H1 (cell line): ENCODE data around the gene NET1. TPM values are rescaled to one million over a fixed set of nuclear protein-coding genes. Genes with fewer than 3 reads are reported as not detected.

Experiments used
- CTCF ChIA-PET: fragments of 300-600 bp; sonication (Branson Sonifier 250); formaldehyde crosslinking; loops from one replicate; lab custom pipeline; 2021; ENCODE audit not compliant: partially characterized antibody; lab: Charles Lee
- POLR2A ChIA-PET: fragments of 300-600 bp; sonication (Branson Sonifier 250); formaldehyde crosslinking; loops from one replicate; lab custom pipeline; 2021; ENCODE audit warnings: inconsistent platforms; ENCODE audit not compliant: partially characterized antibody; lab: Charles Lee
- DNase-seq, 2 experiments: peaks; one replicate each; pipeline versions ENCODE4 v3.0.0 to v3.0.0-alpha.2; 2010 to 2022; ENCODE audit warnings: low spot score in 2 of 2, low read depth in 1 of 2, mixed read lengths in 1 of 2
- FAIRE-seq: peaks from 2 replicates; lab custom pipeline; 2011; peaks lifted over from hg19 to GRCh38; lab: Jason Lieb, UNC
- H2AFZ ChIP-seq: 2 replicates; pipeline ENCODE4 v1.8.1; 2012; ENCODE audit warnings: low read length, inconsistent platforms
- H2AK5ac ChIP-seq: 2 replicates; pipeline ENCODE4 v1.6.1; 2013; ENCODE audit warnings: low read depth, low read length
- H2BK120ac ChIP-seq: replicated peaks from 2 replicates; pipeline ENCODE3; 2013; ENCODE audit warnings: low read depth, low read length, inconsistent platforms
- H2BK12ac ChIP-seq: 2 replicates; pipeline ENCODE4 v1.6.1; 2013; ENCODE audit warnings: low read depth, low read length
- H2BK15ac ChIP-seq: 2 replicates; pipeline ENCODE4 v1.6.1; 2013; ENCODE audit warnings: low read length
- H2BK20ac ChIP-seq: 2 replicates; pipeline ENCODE4 v1.6.1; 2013; ENCODE audit warnings: low read length
- H2BK5ac ChIP-seq: 2 replicates; pipeline ENCODE4 v1.6.1; 2013; ENCODE audit warnings: low read depth, low read length
- H3K14ac ChIP-seq: 2 replicates; pipeline ENCODE4 v1.6.1; 2013; ENCODE audit warnings: inconsistent platforms; ENCODE audit not compliant: insufficient read length
- H3K18ac ChIP-seq: 2 replicates; pipeline ENCODE4 v1.6.1; 2013; ENCODE audit warnings: low read length; ENCODE audit errors: extremely low read depth
- H3K23ac ChIP-seq: 2 replicates; pipeline ENCODE4 v1.6.1; 2013; ENCODE audit warnings: inconsistent platforms; ENCODE audit not compliant: insufficient read length
- H3K23me2 ChIP-seq: 2 replicates; pipeline ENCODE4 v1.6.1; 2013; ENCODE audit warnings: low read depth, low read length
- H3K27ac ChIP-seq: 2 replicates; pipeline ENCODE4 v1.6.1; 2011; ENCODE audit warnings: low read depth, low read length, inconsistent platforms
- H3K27me3 ChIP-seq, 4 experiments: replicated peaks in 1 of 4; 1 replicate in 1 of 4; 2 replicates in 3 of 4; pipeline versions ENCODE4 v1.6.1 to v1.8.1; 2011 to 2013; ENCODE audit warnings: low read length in 3 of 4, mild to moderate bottlenecking in 3 of 4, inconsistent platforms in 2 of 4, mixed read lengths in 2 of 4, moderate library complexity in 1 of 4; ENCODE audit not compliant: control insufficient read depth in 3 of 4, insufficient read depth in 3 of 4; ENCODE audit errors: extremely low read depth in 1 of 4
- H3K36me3 ChIP-seq, 4 experiments: 2 replicates each; pipeline versions ENCODE4 v1.6.1 to v1.8.1; 2011 to 2013; ENCODE audit warnings: mild to moderate bottlenecking in 4 of 4, low read length in 3 of 4, moderate library complexity in 2 of 4, control low read depth in 1 of 4, inconsistent platforms in 1 of 4; ENCODE audit not compliant: insufficient read depth in 4 of 4, control insufficient read depth in 2 of 4
- H3K4ac ChIP-seq: replicated peaks from 2 replicates; pipeline ENCODE3; 2013; ENCODE audit warnings: low read length, low read depth, mixed read lengths, inconsistent platforms; ENCODE audit not compliant: insufficient read length
- H3K4me1 ChIP-seq, 4 experiments: replicated peaks in 1 of 4; 1 replicate in 1 of 4; 2 replicates in 3 of 4; pipeline versions ENCODE4 v1.6.1 to v1.8.1; 2011 to 2013; ENCODE audit warnings: low read length in 3 of 4, inconsistent platforms in 2 of 4, mixed read lengths in 1 of 4; ENCODE audit not compliant: insufficient read depth in 4 of 4, control insufficient read depth in 3 of 4
- H3K4me2 ChIP-seq, 2 experiments: 2 replicates each; pipeline versions ENCODE4 v1.6.1 to v1.8.1; 2011 to 2013; ENCODE audit warnings: low read depth in 2 of 2, low read length in 2 of 2, control low read depth in 1 of 2, inconsistent platforms in 1 of 2, mild to moderate bottlenecking in 1 of 2; ENCODE audit not compliant: insufficient read depth in 1 of 2
- H3K4me3 ChIP-seq, 4 experiments: fragments of 200-600, 300-600 bp in 1 of 4; sonication (generic), shearing (Covaris generic), sonication (Bioruptor Twin) in 1 of 4; 2 replicates each; pipeline versions ENCODE4 v1.5.1 to v1.8.1; 2011 to 2016; ENCODE audit warnings: low read length in 4 of 4, low read depth in 3 of 4, control low read depth in 2 of 4, inconsistent platforms in 2 of 4, mild to moderate bottlenecking in 2 of 4, mixed read lengths in 1 of 4, moderate library complexity in 1 of 4; ENCODE audit not compliant: insufficient read depth in 2 of 4; ENCODE audit errors: extremely low read depth in 1 of 4
- H3K56ac ChIP-seq: replicated peaks from 2 replicates; pipeline ENCODE3; 2013; ENCODE audit warnings: low read depth, mild to moderate bottlenecking, mixed read lengths, low read length, inconsistent platforms; ENCODE audit not compliant: insufficient read length
- H3K79me1 ChIP-seq: 2 replicates; pipeline ENCODE4 v1.6.1; 2013; ENCODE audit warnings: low read depth, low read length, control low read depth
- H3K79me2 ChIP-seq, 2 experiments: 2 replicates each; pipeline versions ENCODE4 v1.6.1 to v1.8.1; 2012 to 2013; ENCODE audit warnings: low read length in 2 of 2, mild to moderate bottlenecking in 2 of 2, inconsistent platforms in 1 of 2; ENCODE audit not compliant: insufficient read depth in 2 of 2, control insufficient read depth in 1 of 2
- H3K9ac ChIP-seq, 4 experiments: replicated peaks in 1 of 4; 1 replicate in 1 of 4; 2 replicates in 3 of 4; pipeline versions ENCODE4 v1.6.1 to v1.8.1; 2011 to 2013; ENCODE audit warnings: low read depth in 3 of 4, low read length in 3 of 4, control low read depth in 2 of 4, mild to moderate bottlenecking in 2 of 4, moderate library complexity in 2 of 4, inconsistent platforms in 1 of 4; ENCODE audit errors: extremely low read depth in 1 of 4
- H3K9me3 ChIP-seq, 2 experiments: 2 replicates each; pipeline versions ENCODE4 v1.6.1 to v1.8.1; 2012 to 2013; ENCODE audit warnings: mild to moderate bottlenecking in 2 of 2, moderate library complexity in 2 of 2, control low read depth in 1 of 2, inconsistent platforms in 1 of 2, low read depth in 1 of 2, low read length in 1 of 2, mixed read lengths in 1 of 2; ENCODE audit not compliant: insufficient read depth in 2 of 2
- H4K20me1 ChIP-seq, 2 experiments: replicated peaks in 1 of 2; 2 replicates each; pipeline versions ENCODE3 to v1.8.1; 2011 to 2013; ENCODE audit warnings: inconsistent platforms in 2 of 2, low read length in 2 of 2, mild to moderate bottlenecking in 1 of 2; ENCODE audit not compliant: insufficient read depth in 2 of 2, control insufficient read depth in 1 of 2
- H4K5ac ChIP-seq: 2 replicates; pipeline ENCODE4 v1.6.1; 2013; ENCODE audit warnings: low read length, low read depth, mixed read lengths, inconsistent platforms; ENCODE audit not compliant: insufficient read length
- H4K8ac ChIP-seq: 2 replicates; pipeline ENCODE4 v1.8.0; 2013; ENCODE audit warnings: mild to moderate bottlenecking, moderate library complexity, low read length, inconsistent platforms; ENCODE audit not compliant: insufficient read depth; ENCODE audit errors: extremely low read depth
- H4K91ac ChIP-seq: replicated peaks from 2 replicates; pipeline ENCODE3; 2013; ENCODE audit warnings: low read length, mixed read lengths, inconsistent platforms; ENCODE audit not compliant: insufficient read length
- BCL11A ChIP-seq, 2 experiments: IDR thresholded peaks; one replicate each; pipeline ENCODE4 v1.6.1; 2011; ENCODE audit warnings: low read depth in 2 of 2, low read length in 2 of 2, mild to moderate bottlenecking in 2 of 2
- JUN ChIP-seq: IDR thresholded peaks from 2 replicates; pipeline ENCODE4 v1.6.1; 2011; ENCODE audit warnings: low read depth, mild to moderate bottlenecking, improper control_type of control experiment, low read length
- JUND ChIP-seq: IDR thresholded peaks from 2 replicates; pipeline ENCODE4 v1.6.1; 2011; ENCODE audit warnings: mild to moderate bottlenecking, improper control_type of control experiment, low read length
- NANOG ChIP-seq: IDR thresholded peaks from 2 replicates; pipeline ENCODE4 v1.6.1; 2011; ENCODE audit warnings: low read length, low read depth, mild to moderate bottlenecking, inconsistent platforms; ENCODE audit not compliant: insufficient read depth, poor library complexity, severe bottlenecking
- TCF12 ChIP-seq: IDR thresholded peaks from 2 replicates; pipeline ENCODE4 v1.6.1; 2011; ENCODE audit warnings: low read depth, mild to moderate bottlenecking, low read length
- WGBS, 2 experiments: shearing (Covaris generic) in 1 of 2; methylation state at CpG; one replicate each; pipeline versions ENCODE4 v1.1.6 to v1.1.7; 2013 to 2015; ENCODE audit warnings: low lambda C conversion rate in 2 of 2, mixed read lengths in 2 of 2, inconsistent platforms in 1 of 2, low coverage in 1 of 2, missing lambda C conversion rate in 1 of 2; ENCODE audit not compliant: insufficient replicate concordance in 2 of 2, insufficient coverage in 1 of 2, insufficient read length in 1 of 2; ENCODE audit errors: extremely low coverage in 1 of 2, missing lambda C conversion rate in 1 of 2; 5-methylcytosine and 5-hydroxymethylcytosine counted together
- polyA plus RNA-seq, 7 experiments: library from polyadenylated mRNA; depleted of rRNA in 3 of 7; stranded (reverse) in 5 of 7; unstranded in 2 of 7; fragments of >200 nt in 5 of 7; fragments of 200-250 nt in 2 of 7; gene quantifications; 1 replicate in 5 of 7; 2 replicates in 1 of 7; 4 replicates in 1 of 7; pipeline versions ENCODE4 v1.2.1 to v1.2.3, GENCODE V29; 2011 to 2013; ENCODE audit warnings: missing spikeins in 2 of 7, mixed read lengths in 2 of 7
- total RNA-seq: library from RNA; stranded (reverse); fragmentation: NEBNext Ultra II Directional; extraction: Animal tissue kit (Norgen Biotek cat#: 25700); gene quantifications from 2 replicates; pipeline ENCODE4 v1.2.1, GENCODE V29; 2021

The NET1 gene
- total and polyA plus RNA-seq, 2 of the 8 experiments (the other 6 are each of a cell fraction or from before 2014, with no cell fraction given): 21.5 to 117 TPM

GRCh38 chr10:5387169-5387568, 25.2 kb upstream of the NET1 start:
- Histone ChIP-seq H3K14ac (no peak overlapping the region), H4K5ac (no peak overlapping the region), H2AFZ (no peak overlapping the region), H3K4me2 (no peak overlapping the region), H4K20me1 (no peaks in the 10 kb centered on the region), H3K4me1 (no peaks in the 10 kb centered on the region; a peak in 1 of 7 replicates), H2BK15ac (no peak overlapping the region), H2BK20ac (no peak overlapping the region), H3K79me1 (no peaks in the 10 kb centered on the region), H3K4ac (no peak overlapping the region), H3K27me3 (no peaks in the 10 kb centered on the region), H2AK5ac (no peak overlapping the region), H3K79me2 (no peaks in the 10 kb centered on the region), H3K56ac (no peak overlapping the region), H3K18ac (no peak overlapping the region), H2BK5ac (no peak overlapping the region), H2BK12ac (no peak overlapping the region), H2BK120ac (no peak overlapping the region), H3K27ac (no peak overlapping the region), H3K4me3 (no peak overlapping the region), H3K9ac (no peak overlapping the region), H4K8ac (no peak overlapping the region), H3K23ac (no peak overlapping the region), H3K9me3 (peaks cover 18 to 26% of the 10 kb centered on the region in 2 experiments; a peak in 3 of 4 replicates), H3K23me2 (no peaks in the 10 kb centered on the region), H4K91ac (no peak overlapping the region), H3K36me3 (no peaks in the 10 kb centered on the region)
- POLR2A ChIA-PET: no interaction called here
- TF ChIP-seq JUND: no peak
- no peak for TF ChIP-seq TCF12
- TF ChIP-seq JUN: no peak
- TF ChIP-seq BCL11A (IDR thresholded peaks at IDR 0.05; ENCODE audit: low read depth in 2 of 2, low read length in 2 of 2): no peak
- TF ChIP-seq NANOG: no peak
- 86% methylated on average over 5 of the region's 5 CpGs; no CpG with 5 or more reads in 1 of the 2 experiments for WGBS, 2 experiments
- DNase-seq: no peak
- CTCF ChIA-PET: interaction anchor here (1.0 to 1.4 kb wide), 2 partner anchors 24 to 50 kb away, joined by 3 read pairs; no protein-coding TSS in a partner anchor
- no peak for FAIRE-seq
